BJ (cell line): ENCODE measurements around the gene SCAMP1. TPM values are rescaled to one million over a fixed set of nuclear protein-coding genes. Genes with fewer than 3 reads are reported as not detected.

Source experiments
- CTCF ChIA-PET: fragments of 350-600 bp; formaldehyde crosslinking; extraction: SDS; loops from one replicate; lab custom pipeline; 2021; ENCODE audit warnings: antibody characterized with exemption, inconsistent platforms; lab: Yijun Ruan, JAX
- POLR2A ChIA-PET: fragments of 300-600 bp; sonication (Branson Sonifier 250); formaldehyde crosslinking; extraction: SDS; loops from one replicate; lab custom pipeline; 2021; ENCODE audit warnings: antibody characterized with exemption; lab: Charles Lee
- DNase-seq: peaks from one replicate; pipeline ENCODE4 v3.0.0-alpha.2; 2011; ENCODE audit warnings: low read depth
- H3K27me3 ChIP-seq: 2 replicates; pipeline ENCODE4 v1.6.0; 2011; ENCODE audit warnings: low read length; ENCODE audit not compliant: control insufficient read depth, insufficient read depth
- H3K36me3 ChIP-seq: 2 replicates; pipeline ENCODE4 v1.5.1; 2011; ENCODE audit warnings: low read length; ENCODE audit not compliant: control insufficient read depth, insufficient read depth
- H3K4me3 ChIP-seq: 2 replicates; pipeline ENCODE4 v1.5.1; 2011; ENCODE audit warnings: low read depth, mild to moderate bottlenecking, control low read depth, low read length
- CTCF ChIP-seq: IDR thresholded peaks from 2 replicates; pipeline ENCODE4 v1.5.1; 2011; ENCODE audit warnings: low read depth, mild to moderate bottlenecking, control low read depth, inconsistent platforms, low read length, moderate library complexity; ENCODE audit not compliant: insufficient read depth
- polyA plus RNA-seq: library from polyadenylated mRNA; depleted of rRNA; stranded (reverse); fragments of >200 nt; gene quantifications from 2 replicates; pipeline ENCODE4 v1.2.3, GENCODE V29; 2011

The SCAMP1 gene
- polyA plus RNA-seq, 1 experiment = 26.6 TPM

GRCh38 chr5:78514427-78515330 lies 154.3 kb downstream of the SCAMP1 start:
- no peak for DNase-seq
- Histone ChIP-seq H3K27me3 (no peaks in the 10 kb centered on the region), H3K4me3 (no peak overlapping the region), H3K36me3 (no peaks in the 10 kb centered on the region)
- TF ChIP-seq CTCF = no peak
- ChIA-PET POLR2A (no interaction called here), CTCF (interaction anchor here (0.8 kb wide), 1 partner anchor 9 kb away, joined by 3 read pairs; no protein-coding TSS in a partner anchor)

- H3K4me3 ChIP-seq = no peak overlapping the region
- no peaks in the 10 kb centered on the region for H3K36me3 ChIP-seq
- ChIA-PET CTCF (interaction anchor here (0.8 to 1.1 kb wide), 2 partner anchors 10 to 19 kb away, joined by 3 read pairs; no protein-coding TSS in a partner anchor), POLR2A (no interaction called here)
- TF ChIP-seq CTCF = no peak
- no peaks in the 10 kb centered on the region for H3K27me3 ChIP-seq
- DNase-seq = no peak
These were observed 155.3 kb downstream of the SCAMP1 start for GRCh38 chr5:78515670-78516069.

- Histone ChIP-seq H3K27me3 (no peaks in the 10 kb centered on the region), H3K4me3 (no peak overlapping the region), H3K36me3 (no peaks in the 10 kb centered on the region)
- ChIA-PET POLR2A (interaction anchor here (0.6 kb wide), 1 partner anchor 144 kb away, joined by 3 read pairs; no protein-coding TSS in a partner anchor), CTCF (interaction anchor here (2.3 kb wide), 1 partner anchor 10 kb away, joined by 6 read pairs; no protein-coding TSS in a partner anchor)
- TF ChIP-seq CTCF = no peak
- peak; percentile 44 for DNase-seq
These were observed 158.2 kb downstream of the SCAMP1 start for GRCh38 chr5:78518365-78519197.

GRCh38 chr5:78519198-78519941 lies 159.0 kb downstream of the SCAMP1 start:
- H3K27me3 ChIP-seq = no peaks in the 10 kb centered on the region
- H3K4me3 ChIP-seq = no peak overlapping the region
- POLR2A ChIA-PET = no interaction called here
- no peaks in the 10 kb centered on the region for H3K36me3 ChIP-seq
- DNase-seq = no peak
- TF ChIP-seq CTCF = no peak
- CTCF ChIA-PET = interaction anchor here (2.3 kb wide), 1 partner anchor 11 kb away, joined by 6 read pairs; no protein-coding TSS in a partner anchor
